D721Med (cell line): ENCODE measurements around the gene GUCY1A1.
A peak's percentile ranks its signal among the peaks of the same experiment; 100 is the strongest.

Experiments used
- DNase-seq: peaks from one replicate; pipeline ENCODE4 v3.0.0; 2011; ENCODE audit warnings: low spot score; ENCODE audit not compliant: insufficient read length
- FAIRE-seq: peaks from 2 replicates; lab custom pipeline; 2011; peaks lifted over from hg19 to GRCh38; lab: Jason Lieb, UNC
- TF ChIP-seq, protein P1 (sequence below): IDR thresholded peaks from 2 replicates; pipeline ENCODE4 v1.5.1; 2012; ENCODE audit warnings: mild to moderate bottlenecking, control low read depth; ENCODE audit not compliant: insufficient read depth; ENCODE audit errors: missing control alignments

The GUCY1A1 gene

DNA sequence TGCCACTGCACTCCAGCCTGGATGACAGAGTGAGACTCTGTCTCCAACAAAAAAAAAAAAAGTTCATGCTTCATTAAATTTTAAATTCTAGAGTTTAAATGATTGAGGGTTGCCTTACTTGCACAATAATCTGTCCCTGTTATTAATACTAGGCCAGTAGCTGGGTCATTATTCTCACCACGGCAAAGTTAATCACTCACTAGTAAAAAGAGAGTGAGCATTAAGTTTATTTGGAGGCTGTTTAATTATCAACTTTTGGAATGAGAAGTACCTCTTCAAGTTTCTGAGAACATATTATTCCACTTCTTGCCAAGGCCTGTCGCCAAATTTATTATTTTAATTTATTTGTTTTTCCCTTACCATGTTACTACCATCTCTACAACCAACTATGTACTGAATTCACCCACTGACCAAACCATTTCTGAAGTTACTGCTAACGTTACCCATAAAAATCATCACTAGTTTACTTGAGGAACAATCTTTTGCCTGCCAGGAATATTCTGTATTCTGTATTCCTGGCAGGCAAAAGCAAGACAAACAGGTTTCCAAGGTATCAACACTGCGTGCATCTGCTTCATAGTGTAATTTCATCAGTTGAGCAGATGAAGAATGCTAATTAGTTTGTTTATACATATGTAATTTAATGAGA is 26.5 kb downstream of the GUCY1A1 start:
- TF ChIP-seq, protein P1, sequence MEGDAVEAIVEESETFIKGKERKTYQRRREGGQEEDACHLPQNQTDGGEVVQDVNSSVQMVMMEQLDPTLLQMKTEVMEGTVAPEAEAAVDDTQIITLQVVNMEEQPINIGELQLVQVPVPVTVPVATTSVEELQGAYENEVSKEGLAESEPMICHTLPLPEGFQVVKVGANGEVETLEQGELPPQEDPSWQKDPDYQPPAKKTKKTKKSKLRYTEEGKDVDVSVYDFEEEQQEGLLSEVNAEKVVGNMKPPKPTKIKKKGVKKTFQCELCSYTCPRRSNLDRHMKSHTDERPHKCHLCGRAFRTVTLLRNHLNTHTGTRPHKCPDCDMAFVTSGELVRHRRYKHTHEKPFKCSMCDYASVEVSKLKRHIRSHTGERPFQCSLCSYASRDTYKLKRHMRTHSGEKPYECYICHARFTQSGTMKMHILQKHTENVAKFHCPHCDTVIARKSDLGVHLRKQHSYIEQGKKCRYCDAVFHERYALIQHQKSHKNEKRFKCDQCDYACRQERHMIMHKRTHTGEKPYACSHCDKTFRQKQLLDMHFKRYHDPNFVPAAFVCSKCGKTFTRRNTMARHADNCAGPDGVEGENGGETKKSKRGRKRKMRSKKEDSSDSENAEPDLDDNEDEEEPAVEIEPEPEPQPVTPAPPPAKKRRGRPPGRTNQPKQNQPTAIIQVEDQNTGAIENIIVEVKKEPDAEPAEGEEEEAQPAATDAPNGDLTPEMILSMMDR = no peak
- no peak for FAIRE-seq
- no peak for DNase-seq

DNA sequence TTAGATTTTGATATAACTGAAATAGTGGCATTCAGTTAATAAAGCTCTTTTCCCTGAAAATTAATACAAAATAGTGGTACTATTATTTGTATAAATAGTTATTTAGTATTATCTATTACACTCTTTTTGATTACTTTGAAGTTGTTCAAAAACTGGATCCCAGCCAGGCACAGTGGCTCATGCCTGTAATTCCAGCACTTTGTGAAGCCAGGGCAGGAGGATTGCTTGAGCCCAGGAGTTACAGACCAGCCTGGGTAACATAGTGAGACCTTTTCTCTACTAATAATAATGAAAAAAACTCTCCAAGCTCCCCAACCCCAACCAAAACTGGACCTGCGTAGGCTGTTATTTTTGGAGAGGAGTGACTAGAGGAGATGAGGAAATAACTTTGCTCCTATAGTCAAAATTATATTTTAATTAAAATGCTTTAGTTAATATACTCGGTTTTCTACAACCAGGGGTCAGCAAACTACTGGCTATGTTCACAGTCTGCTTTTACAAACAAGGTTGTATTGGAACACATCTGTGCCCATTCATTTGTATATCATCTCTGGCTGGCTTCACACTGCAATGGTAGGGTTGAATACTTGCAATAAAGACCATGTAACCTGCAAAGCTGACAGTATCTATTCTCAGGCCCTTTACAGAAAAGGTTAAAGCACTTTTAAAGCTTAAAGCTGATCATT is 27.6 kb downstream of the GUCY1A1 start:
- FAIRE-seq = no peak
- TF ChIP-seq, protein P1 = no peak
- DNase-seq = no peak

DNA sequence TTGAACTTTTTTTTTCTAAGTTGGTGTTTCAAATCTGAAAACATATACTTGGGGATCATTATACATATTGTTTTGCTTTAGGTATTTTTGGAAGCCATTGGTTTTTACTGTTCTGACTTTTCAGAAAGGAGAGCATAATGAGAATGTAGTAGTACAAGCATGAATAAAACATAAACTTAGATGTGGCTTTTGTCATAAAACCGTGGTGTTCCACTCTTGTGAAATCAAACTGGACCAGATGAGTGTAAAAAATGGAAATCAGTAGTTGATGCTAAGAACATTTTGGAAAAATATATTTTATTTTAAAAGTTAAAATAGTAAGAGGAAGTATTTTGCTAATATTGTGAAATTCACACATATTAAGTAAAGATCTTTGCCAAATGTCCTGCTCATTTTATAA is 29.6 kb downstream of the GUCY1A1 start:
- FAIRE-seq = peak; percentile 48
- no peak for DNase-seq
- TF ChIP-seq, protein P1 = no peak

DNA sequence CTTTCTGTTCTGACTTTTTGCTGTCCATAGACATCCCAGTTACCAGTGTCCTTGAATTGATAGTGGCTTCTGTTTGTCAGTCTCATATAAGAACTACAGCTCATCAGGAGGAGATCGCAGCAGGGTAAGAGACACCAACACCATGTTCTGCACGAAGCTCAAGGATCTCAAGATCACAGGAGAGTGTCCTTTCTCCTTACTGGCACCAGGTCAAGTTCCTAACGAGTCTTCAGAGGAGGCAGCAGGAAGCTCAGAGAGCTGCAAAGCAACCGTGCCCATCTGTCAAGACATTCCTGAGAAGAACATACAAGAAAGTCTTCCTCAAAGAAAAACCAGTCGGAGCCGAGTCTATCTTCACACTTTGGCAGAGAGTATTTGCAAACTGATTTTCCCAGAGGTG is 30.1 kb downstream of the GUCY1A1 start:
- FAIRE-seq = no peak
- DNase-seq = no peak

DNA sequence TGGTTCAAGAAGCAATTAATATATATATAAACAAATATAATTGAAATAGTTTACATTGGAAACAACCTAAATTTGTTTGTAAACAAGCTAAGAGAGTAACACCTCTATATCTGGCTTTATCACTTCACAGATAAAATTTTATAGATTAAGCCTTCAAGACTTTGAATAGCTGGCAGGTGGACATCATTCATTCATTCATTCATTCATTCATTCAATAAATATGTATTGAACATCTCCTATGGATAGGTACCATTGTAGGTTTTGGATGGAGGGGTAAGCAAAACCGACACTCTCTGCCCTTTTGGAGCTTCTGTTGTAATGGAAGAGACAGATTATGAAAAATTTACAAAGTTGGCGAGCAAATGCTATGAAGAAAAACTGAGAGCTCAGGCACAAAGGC is 35.2 kb downstream of the GUCY1A1 start:
- DNase-seq (no peak), FAIRE-seq (no peak)
- TF ChIP-seq, protein P1 = no peak

More for the DNA sequence above, 30.1 kb downstream of the GUCY1A1 start:
- TF ChIP-seq, protein P1 = no peak

DNA sequence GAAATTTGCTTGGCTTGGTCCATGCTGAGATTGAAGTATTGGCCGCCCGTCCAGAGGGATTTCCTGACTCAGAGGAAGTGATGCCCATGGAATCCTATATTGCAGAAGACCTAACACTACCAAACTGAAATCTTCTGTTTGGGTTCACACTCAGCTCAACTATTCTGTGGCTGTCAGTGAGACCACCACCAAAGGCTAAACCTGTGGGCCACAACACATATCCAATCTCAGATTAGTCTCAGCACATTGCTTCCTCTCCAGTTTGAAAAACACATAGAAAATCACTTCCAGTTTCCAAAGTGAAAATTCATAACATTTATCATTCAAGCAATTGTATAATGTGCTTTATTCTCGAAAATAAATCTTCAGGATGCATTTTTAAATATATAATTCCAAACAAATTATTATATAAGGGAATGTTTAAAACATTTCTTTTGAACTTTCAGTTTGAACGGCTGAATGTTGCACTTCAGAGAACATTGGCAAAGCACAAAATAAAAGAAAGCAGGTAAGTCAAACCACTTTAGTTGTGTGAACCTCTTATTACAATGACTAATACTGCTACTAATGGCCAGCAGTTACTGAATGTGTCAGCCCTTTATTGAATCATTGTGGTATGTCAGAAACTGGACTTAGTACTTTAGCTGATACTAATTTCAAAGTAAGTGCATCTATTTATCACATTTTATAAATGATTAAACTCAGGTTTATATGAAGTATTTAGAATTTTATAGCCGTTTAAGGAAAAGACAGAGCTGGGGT is 37.0 kb downstream of the GUCY1A1 start:
- no peak for DNase-seq
- no peak for FAIRE-seq
- TF ChIP-seq, protein P1 = no peak
